ENCODE data around the gene CNTNAP4.

CNTNAP4 gene

DNA sequence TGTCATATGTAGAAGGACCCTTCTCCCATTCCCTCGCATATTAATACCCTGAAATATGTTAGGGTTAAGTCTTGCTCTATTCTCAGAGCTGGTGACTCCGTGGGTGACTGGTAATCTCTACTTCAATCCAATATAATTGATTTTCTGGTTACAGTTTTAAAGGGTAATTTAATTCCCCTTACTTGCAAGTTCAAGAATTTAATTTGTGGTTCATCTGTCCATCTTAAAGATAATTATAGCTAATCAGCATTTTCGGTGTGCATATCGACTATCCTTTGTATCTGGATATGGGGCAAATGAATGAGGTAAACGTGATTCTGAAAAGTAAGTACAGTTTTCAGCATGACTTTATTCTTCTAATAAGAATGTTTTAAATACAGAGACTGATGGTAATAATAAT is 250.0 kb downstream of the CNTNAP4 start:
- TF ChIP-seq, protein P1, sequence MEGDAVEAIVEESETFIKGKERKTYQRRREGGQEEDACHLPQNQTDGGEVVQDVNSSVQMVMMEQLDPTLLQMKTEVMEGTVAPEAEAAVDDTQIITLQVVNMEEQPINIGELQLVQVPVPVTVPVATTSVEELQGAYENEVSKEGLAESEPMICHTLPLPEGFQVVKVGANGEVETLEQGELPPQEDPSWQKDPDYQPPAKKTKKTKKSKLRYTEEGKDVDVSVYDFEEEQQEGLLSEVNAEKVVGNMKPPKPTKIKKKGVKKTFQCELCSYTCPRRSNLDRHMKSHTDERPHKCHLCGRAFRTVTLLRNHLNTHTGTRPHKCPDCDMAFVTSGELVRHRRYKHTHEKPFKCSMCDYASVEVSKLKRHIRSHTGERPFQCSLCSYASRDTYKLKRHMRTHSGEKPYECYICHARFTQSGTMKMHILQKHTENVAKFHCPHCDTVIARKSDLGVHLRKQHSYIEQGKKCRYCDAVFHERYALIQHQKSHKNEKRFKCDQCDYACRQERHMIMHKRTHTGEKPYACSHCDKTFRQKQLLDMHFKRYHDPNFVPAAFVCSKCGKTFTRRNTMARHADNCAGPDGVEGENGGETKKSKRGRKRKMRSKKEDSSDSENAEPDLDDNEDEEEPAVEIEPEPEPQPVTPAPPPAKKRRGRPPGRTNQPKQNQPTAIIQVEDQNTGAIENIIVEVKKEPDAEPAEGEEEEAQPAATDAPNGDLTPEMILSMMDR (IDR thresholded peaks at IDR 0.05; ENCODE audit: low read depth, low read length) = no peak
- H3K4me3 ChIP-seq (replicated peaks in 1 of 2; ENCODE audit: low read depth in 2 of 2, low read length in 2 of 2) = no peak overlapping the region
- DNase-seq (ENCODE audit: low read depth in 2 of 2) = no peak

GRCh38 chr16:76529120-76529519 is 251.9 kb downstream of the CNTNAP4 start:
- TF ChIP-seq, protein P1 (IDR thresholded peaks at IDR 0.05; ENCODE audit: low read depth, low read length) = no peak
- no peak for DNase-seq (ENCODE audit: low read depth in 2 of 2)
- no peak overlapping the region for H3K4me3 ChIP-seq (replicated peaks in 1 of 2; ENCODE audit: low read depth in 2 of 2, low read length in 2 of 2)

GRCh38 chr16:76531236-76531635 is 254.0 kb downstream of the CNTNAP4 start:
- no peak overlapping the region for H3K4me3 ChIP-seq (replicated peaks in 1 of 2; ENCODE audit: low read depth in 2 of 2, low read length in 2 of 2)
- no peak for DNase-seq (ENCODE audit: low read depth in 2 of 2)
- TF ChIP-seq, protein P1 (IDR thresholded peaks at IDR 0.05; ENCODE audit: low read depth, low read length) = no peak

- TF ChIP-seq, protein P1 (IDR thresholded peaks at IDR 0.05; ENCODE audit: low read depth, low read length) = no peak
- no peak overlapping the region for H3K4me3 ChIP-seq (replicated peaks in 1 of 2; ENCODE audit: low read depth in 2 of 2, low read length in 2 of 2)
- no peak for DNase-seq (ENCODE audit: low read depth in 2 of 2)
Observed at GRCh38 chr16:76532188-76532973, 255.2 kb downstream of the CNTNAP4 start.

GRCh38 chr16:76539609-76540008 is 262.4 kb downstream of the CNTNAP4 start:
- DNase-seq (ENCODE audit: low read depth in 2 of 2) = no peak
- no peak overlapping the region for H3K4me3 ChIP-seq (replicated peaks in 1 of 2; ENCODE audit: low read depth in 2 of 2, low read length in 2 of 2)
- TF ChIP-seq, protein P1 (IDR thresholded peaks at IDR 0.05; ENCODE audit: low read depth, low read length) = no peak

DNA sequence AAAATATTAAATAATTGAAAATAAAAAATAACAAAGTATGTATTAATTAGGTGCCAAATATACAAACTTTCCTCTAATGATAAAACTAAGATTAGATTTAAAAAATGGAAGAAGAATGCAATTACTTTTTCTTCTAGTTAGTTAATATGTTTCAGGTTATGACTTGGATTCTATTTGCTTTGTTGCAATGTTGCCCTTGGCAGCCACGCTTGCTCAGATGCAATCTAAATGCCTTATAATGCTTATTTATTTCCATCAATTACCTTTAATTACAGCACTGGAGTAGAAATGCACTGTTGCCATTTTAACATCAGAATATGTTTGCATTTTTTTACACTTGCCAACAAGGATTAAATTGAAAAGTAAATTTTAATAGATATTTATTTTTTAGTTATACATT is 263.9 kb downstream of the CNTNAP4 start:
- H3K4me3 ChIP-seq (replicated peaks in 1 of 2; ENCODE audit: low read depth in 2 of 2, low read length in 2 of 2) = no peak overlapping the region
- TF ChIP-seq, protein P1 (IDR thresholded peaks at IDR 0.05; ENCODE audit: low read depth, low read length) = no peak
- no peak for DNase-seq (ENCODE audit: low read depth in 2 of 2)

DNA sequence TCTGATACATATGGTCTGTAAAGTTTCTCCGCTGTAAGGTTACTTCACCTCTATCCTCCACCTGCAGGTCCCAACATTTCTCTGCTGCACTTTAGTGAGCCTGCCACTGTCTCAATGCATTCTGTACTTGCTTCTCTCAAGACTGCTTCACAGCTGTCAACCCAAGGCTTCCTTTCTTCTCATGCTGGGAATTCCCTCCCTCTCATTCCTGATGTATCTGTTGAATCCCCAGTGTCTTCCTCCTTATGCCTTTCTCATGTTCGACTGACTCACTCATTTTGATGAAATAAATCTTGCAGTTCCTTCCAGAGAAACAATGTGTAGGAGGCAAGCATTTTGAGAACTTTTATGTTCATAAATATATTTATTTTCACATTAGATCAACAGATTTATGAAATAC is 288.3 kb downstream of the CNTNAP4 start:
- no peak for DNase-seq (ENCODE audit: low read depth in 2 of 2)
- no peak overlapping the region for H3K4me3 ChIP-seq (replicated peaks in 1 of 2; ENCODE audit: low read depth in 2 of 2, low read length in 2 of 2)
- TF ChIP-seq, protein P1 (IDR thresholded peaks at IDR 0.05; ENCODE audit: low read depth, low read length) = no peak
